GM19395 (cell line): ENCODE data around the gene HSF5.

ENCODE experiments used
- ATAC-seq: cut with Tn5 transposase; IDR thresholded peaks from one replicate; pipeline ENCODE4 v1.9.1; 2021; ENCODE audit warnings: mild to moderate bottlenecking, moderate library complexity; ENCODE audit not compliant: unreplicated experiment

HSF5 gene

GRCh38 chr17:58388302-58389190 is 99.7 kb downstream of the HSF5 start:
- ATAC-seq = no peak

GRCh38 chr17:58387834-58388233 is 100.4 kb downstream of the HSF5 start:
- ATAC-seq = no peak

- no peak for ATAC-seq
Observed at GRCh38 chr17:58386708-58387107, 101.5 kb downstream of the HSF5 start.

- no peak for ATAC-seq
Observed at GRCh38 chr17:58385359-58385899, 102.8 kb downstream of the HSF5 start.

GRCh38 chr17:58384897-58385296 is 103.3 kb downstream of the HSF5 start:
- ATAC-seq = no peak

GRCh38 chr17:58383892-58384462 is 104.2 kb downstream of the HSF5 start:
- ATAC-seq = no peak

GRCh38 chr17:58382872-58383242 is 105.4 kb downstream of the HSF5 start:
- ATAC-seq = no peak

- ATAC-seq = peak; percentile 78
Observed at GRCh38 chr17:58382108-58382871, 105.9 kb downstream of the HSF5 start.

GRCh38 chr17:58381124-58382035 is 106.8 kb downstream of the HSF5 start:
- no peak for ATAC-seq

GRCh38 chr17:58380207-58381123 is 107.7 kb downstream of the HSF5 start:
- ATAC-seq = no peak

GRCh38 chr17:58379511-58379824 is 108.7 kb downstream of the HSF5 start:
- ATAC-seq = no peak

GRCh38 chr17:58378733-58379510 is 109.3 kb downstream of the HSF5 start:
- ATAC-seq = no peak

GRCh38 chr17:58377661-58378060 is 110.5 kb downstream of the HSF5 start:
- ATAC-seq = no peak

- no peak for ATAC-seq
Observed at GRCh38 chr17:58377093-58377601, 111.1 kb downstream of the HSF5 start.

GRCh38 chr17:58376472-58377000 is 111.7 kb downstream of the HSF5 start:
- ATAC-seq = no peak

- ATAC-seq = no peak
Observed at GRCh38 chr17:58375811-58376210, 112.4 kb downstream of the HSF5 start.

GRCh38 chr17:58375256-58375655 is 113.0 kb downstream of the HSF5 start:
- ATAC-seq = no peak

- no peak for ATAC-seq
Observed at GRCh38 chr17:58373923-58374322, 114.3 kb downstream of the HSF5 start.
